ENCODE data around the gene SLC22A14.
"Not testable (repeated sequence)": the region's sequence is repeated elsewhere in the genome, so short reads cannot be mapped to it uniquely, and the experiment has no call there.

Gene SLC22A14

GRCh38 chr3:38281895-38282686 lies at the start of gene SLC22A14:
Gene SLC22A14, plus strand, starts transcription at chr3:38282294. Its CDS starts 23,733 bp downstream, at chr3:38306027.
- no peak for DNase-seq

GRCh38 chr3:38232701-38233100 lies 49.4 kb upstream of the SLC22A14 start:
- DNase-seq, result no peak

GRCh38 chr3:38235466-38235865 lies 46.6 kb upstream of the SLC22A14 start:
- DNase-seq, result no peak

- DNase-seq, result no peak
Measured at GRCh38 chr3:38238416-38239008, 43.6 kb upstream of the SLC22A14 start.

GRCh38 chr3:38242812-38243211 lies 39.3 kb upstream of the SLC22A14 start:
- not testable (repeated sequence) for DNase-seq

GRCh38 chr3:38245930-38246329 lies 36.2 kb upstream of the SLC22A14 start:
- DNase-seq, result no peak

GRCh38 chr3:38247366-38248035 lies 34.6 kb upstream of the SLC22A14 start:
- peak; percentile 64 for DNase-seq

GRCh38 chr3:38250198-38250597 lies 31.9 kb upstream of the SLC22A14 start:
- DNase-seq, result no peak

- no peak for DNase-seq
Measured at GRCh38 chr3:38251197-38251596, 30.9 kb upstream of the SLC22A14 start.

- DNase-seq, result no peak
Measured at GRCh38 chr3:38253704-38254103, 28.4 kb upstream of the SLC22A14 start.

- no peak for DNase-seq
Measured at GRCh38 chr3:38254872-38255271, 27.2 kb upstream of the SLC22A14 start.

- no peak for DNase-seq
Measured at GRCh38 chr3:38255627-38256026, 26.5 kb upstream of the SLC22A14 start.

- DNase-seq, result no peak
Measured at GRCh38 chr3:38257583-38257982, 24.5 kb upstream of the SLC22A14 start.

GRCh38 chr3:38260474-38260873 lies 21.6 kb upstream of the SLC22A14 start:
- no peak for DNase-seq

- no peak for DNase-seq
Measured at GRCh38 chr3:38264353-38264771, 17.7 kb upstream of the SLC22A14 start.

GRCh38 chr3:38264779-38265178 lies 17.3 kb upstream of the SLC22A14 start:
- no peak for DNase-seq

GRCh38 chr3:38265604-38266307 lies 16.3 kb upstream of the SLC22A14 start, which contains the start of gene SLC22A13:
Gene SLC22A13, plus strand, starts transcription at chr3:38265812. Its CDS starts 49 bp downstream, at chr3:38265861.
- no peak for DNase-seq

- DNase-seq, result no peak
Measured at GRCh38 chr3:38266810-38267209, 15.3 kb upstream of the SLC22A14 start.

- no peak for DNase-seq
Measured at GRCh38 chr3:38267662-38268061, 14.4 kb upstream of the SLC22A14 start.

GRCh38 chr3:38268087-38268486 lies 14.0 kb upstream of the SLC22A14 start:
- DNase-seq, result no peak

- DNase-seq, result no peak
Measured at GRCh38 chr3:38268522-38268921, 13.6 kb upstream of the SLC22A14 start.

GRCh38 chr3:38270606-38271005 lies 11.5 kb upstream of the SLC22A14 start:
- no peak for DNase-seq

GRCh38 chr3:38271553-38271952 lies 10.5 kb upstream of the SLC22A14 start:
- DNase-seq, result no peak

Measured in NCI-H446 treated with DMSO at 0.1 percent for 48 hours (cell line).